Endothelial cell of umbilical vein (primary cell): ENCODE data around the gene UGT2B7. TPM values are rescaled to one million over a fixed set of nuclear protein-coding genes. Genes with fewer than 3 reads are reported as not detected.

Experiments used
- BruUV-seq: library from RNA; stranded (reverse); fragments of 400-500 nt; replicated peaks from 2 replicates; lab custom pipeline; 2021; lab: Mats Ljungman, UMichigan
- CTCF ChIA-PET: fragments of 300-600, 350-600 bp; sonication (Branson Sonifier 250); formaldehyde crosslinking; loops from one replicate; lab custom pipeline; 2021; ENCODE audit warnings: antibody characterized with exemption, inconsistent platforms; lab: Charles Lee
- POLR2A ChIA-PET: fragments of 300-600, 350-600 bp; sonication (Branson Sonifier 250); formaldehyde crosslinking; loops from one replicate; lab custom pipeline; 2021; ENCODE audit warnings: antibody characterized with exemption, inconsistent platforms; lab: Charles Lee
- DNase-seq: peaks from one replicate; pipeline ENCODE4 v3.0.0-alpha.2; 2011; ENCODE audit warnings: low read depth, low spot score
- FAIRE-seq: peaks from 2 replicates; lab custom pipeline; 2011; peaks lifted over from hg19 to GRCh38; lab: Jason Lieb, UNC
- H2AFZ ChIP-seq: 2 replicates; pipeline ENCODE4 v1.6.0; 2012; ENCODE audit warnings: low read depth, low read length, control low read depth, inconsistent platforms
- H3K27ac ChIP-seq: 2 replicates; pipeline ENCODE4 v1.5.1; 2011; ENCODE audit warnings: low read depth, mild to moderate bottlenecking, control low read depth, low read length, moderate library complexity; ENCODE audit not compliant: insufficient read depth
- H3K27me3 ChIP-seq, 2 experiments: 2 replicates each; pipeline versions ENCODE4 v1.6.0 to v1.6.1; 2011; ENCODE audit warnings: low read length in 2 of 2, mixed read lengths in 1 of 2; ENCODE audit not compliant: control insufficient read depth in 2 of 2, insufficient read depth in 2 of 2
- H3K36me3 ChIP-seq, 2 experiments: 2 replicates in 1 of 2; 3 replicates in 1 of 2; pipeline ENCODE4 v1.5.1; 2011; ENCODE audit warnings: low read length in 2 of 2, mild to moderate bottlenecking in 1 of 2, moderate library complexity in 1 of 2; ENCODE audit not compliant: control insufficient read depth in 2 of 2, insufficient read depth in 2 of 2; ENCODE audit errors: extremely low read depth in 1 of 2
- H3K4me1 ChIP-seq: 3 replicates; pipeline ENCODE4 v1.5.1; 2011; ENCODE audit warnings: mild to moderate bottlenecking, low read length; ENCODE audit not compliant: control insufficient read depth, insufficient read depth; ENCODE audit errors: extremely low read depth
- H3K4me2 ChIP-seq: 2 replicates; pipeline ENCODE4 v1.6.1; 2011; ENCODE audit warnings: low read length, control low read depth, mixed read lengths; ENCODE audit not compliant: insufficient read depth
- H3K4me3 ChIP-seq, 3 experiments: fragments of 200-600 bp in 1 of 3; sonication (generic), shearing (Covaris generic) in 1 of 3; replicated peaks in 1 of 3; 2 replicates each; pipeline ENCODE4 v1.5.1; 2011 to 2016; ENCODE audit warnings: control low read depth in 3 of 3, low read length in 3 of 3, mild to moderate bottlenecking in 2 of 3, inconsistent platforms in 1 of 3, low read depth in 1 of 3, moderate library complexity in 1 of 3; ENCODE audit not compliant: insufficient read depth in 1 of 3
- H3K79me2 ChIP-seq: 2 replicates; pipeline ENCODE4 v1.6.0; 2012; ENCODE audit warnings: low read length, inconsistent platforms; ENCODE audit not compliant: control insufficient read depth, insufficient read depth
- H3K9ac ChIP-seq: replicated peaks from 2 replicates; pipeline ENCODE3; 2011; ENCODE audit warnings: low read length, control low read depth; ENCODE audit not compliant: insufficient read depth; ENCODE audit errors: extremely low read depth
- H3K9me1 ChIP-seq: replicated peaks from 3 replicates; pipeline ENCODE4 v1.6.0; 2011; ENCODE audit warnings: mild to moderate bottlenecking, low read length; ENCODE audit not compliant: control insufficient read depth, insufficient read depth; ENCODE audit errors: extremely low read depth
- H3K9me3 ChIP-seq: replicated peaks from 2 replicates; pipeline ENCODE4 v1.5.1; 2012; ENCODE audit warnings: low read length, inconsistent platforms; ENCODE audit not compliant: control insufficient read depth, insufficient read depth
- H4K20me1 ChIP-seq: replicated peaks from 2 replicates; pipeline ENCODE3; 2011; ENCODE audit warnings: mild to moderate bottlenecking, low read length; ENCODE audit not compliant: control insufficient read depth, insufficient read depth; ENCODE audit errors: extremely low read depth
- EZH2 ChIP-seq: IDR thresholded peaks from 2 replicates; pipeline ENCODE4 v1.6.1; 2012; ENCODE audit warnings: borderline replicate concordance, low read depth, mild to moderate bottlenecking, moderate library complexity, low read length, inconsistent platforms; ENCODE audit not compliant: severe bottlenecking
- FOS ChIP-seq: IDR thresholded peaks from 2 replicates; pipeline ENCODE4 v1.6.1; 2011; ENCODE audit warnings: mild to moderate bottlenecking, low read length, moderate library complexity, borderline replicate concordance; ENCODE audit not compliant: insufficient read depth
- GATA2 ChIP-seq: IDR thresholded peaks from 2 replicates; pipeline ENCODE4 v1.7.0; 2011; ENCODE audit warnings: low read depth, mild to moderate bottlenecking, moderate library complexity, mixed read lengths, low read length; ENCODE audit not compliant: insufficient read length, insufficient read depth
- JUN ChIP-seq: IDR thresholded peaks from 2 replicates; pipeline ENCODE4 v1.6.1; 2011; ENCODE audit warnings: borderline replicate concordance, low read depth; ENCODE audit not compliant: insufficient read length, insufficient read depth
- MYC ChIP-seq: IDR thresholded peaks from one replicate; pipeline ENCODE4 v1.6.1; 2011; ENCODE audit warnings: mild to moderate bottlenecking, low read depth, low read length
- POLR2A ChIP-seq: IDR thresholded peaks from 2 replicates; pipeline ENCODE4 v1.6.1; 2012; ENCODE audit warnings: low read depth, mild to moderate bottlenecking, control low read depth, low read length
- POLR2AphosphoS5 ChIP-seq: IDR thresholded peaks from 2 replicates; pipeline ENCODE4 v1.6.1; 2012; ENCODE audit warnings: low read depth, mild to moderate bottlenecking, control low read depth, low read length, moderate library complexity; ENCODE audit not compliant: insufficient read depth
- dilution Hi-C: fragments of 300-500 bp; cut with MboI; formaldehyde crosslinking; loops from one replicate; pipeline ENCODE4 v1.15.0; 2019; ENCODE audit warnings: low sequenced_read_pairs; ENCODE audit not compliant: extremely low pct_ligation_motif_present
- intact Hi-C: fragments of 100-400 bp; cut with micrococcal nuclease; formaldehyde crosslinking; loops from one replicate; pipeline ENCODE4 v1.10.0; 2022
- polyA plus RNA-seq, 4 experiments: library from polyadenylated mRNA; depleted of rRNA in 3 of 4; stranded (reverse) in 3 of 4; unstranded in 1 of 4; fragments of >200 nt; gene quantifications; 2 replicates each; pipeline versions ENCODE4 v1.2.1 to v1.2.3, GENCODE V29; 2011 to 2012; ENCODE audit warnings: missing spikeins in 1 of 4
- total RNA-seq: library from RNA; stranded (reverse); gene quantifications from 2 replicates; pipeline ENCODE4 v1.2.3, GENCODE V29; 2021
- TF ChIP-seq, protein P1 (sequence below): IDR thresholded peaks from 2 replicates; pipeline ENCODE4 v1.6.1; 2011; ENCODE audit not compliant: insufficient read depth, insufficient read length
- TF ChIP-seq, protein P2 (sequence below), 2 donors: IDR thresholded peaks; 1 replicate in 1 of 2; 2 replicates in 1 of 2; pipeline ENCODE4 v1.5.1; 2011; ENCODE audit warnings: low read length in 2 of 2, mild to moderate bottlenecking in 2 of 2, moderate library complexity in 2 of 2, control low read depth in 1 of 2, inconsistent platforms in 1 of 2, low read depth in 1 of 2; ENCODE audit not compliant: insufficient read depth in 1 of 2; ENCODE audit errors: extremely low read depth in 1 of 2

Gene UGT2B7
- total and polyA plus RNA-seq, 2 donors (not counting 3 experiments of a cell fraction or from before 2014, with no cell fraction given) = not detected

DNA sequence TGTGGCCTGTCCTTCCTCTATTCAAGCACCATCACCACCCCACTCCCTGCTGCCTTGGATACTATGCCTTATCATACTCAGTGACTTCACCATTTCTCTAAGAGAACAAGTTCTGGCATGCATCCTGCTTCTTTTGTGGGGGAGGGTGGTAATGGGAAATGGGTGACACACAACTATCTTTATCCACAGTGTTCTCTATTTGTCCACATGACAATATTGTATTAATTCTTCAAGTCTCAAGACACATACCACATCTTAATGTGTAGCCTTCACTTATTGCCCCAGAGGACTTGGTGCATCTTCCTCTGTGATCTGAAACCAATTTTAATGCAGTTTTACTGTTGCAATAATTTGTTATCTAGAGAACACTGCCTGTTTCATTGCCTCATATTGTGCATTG lies 29.3 kb upstream of the UGT2B7 start:
- Histone ChIP-seq H3K9ac (no peak overlapping the region), H3K27ac (no peak overlapping the region), H3K79me2 (no peaks in the 10 kb centered on the region), H4K20me1 (no peaks in the 10 kb centered on the region), H3K9me3 (no peaks in the 10 kb centered on the region), H2AFZ (peak overlapping the region; percentile 41), H3K4me3 (no peak overlapping the region), H3K4me1 (no peaks in the 10 kb centered on the region), H3K36me3 (no peaks in the 10 kb centered on the region), H3K27me3 (no peaks in the 10 kb centered on the region), H3K4me2 (no peak overlapping the region), H3K9me1 (no peaks in the 10 kb centered on the region)
- FAIRE-seq (no peak), DNase-seq (peak; percentile 17)
- intact Hi-C loops (no loop called here), dilution Hi-C loops (no loop called here)
- ChIA-PET CTCF (no interaction called here), POLR2A (no interaction called here)
- no TSS peak for BruUV-seq
- TF ChIP-seq JUN (no peak), POLR2AphosphoS5 (no peak), FOS (peak; percentile 31)

DNA sequence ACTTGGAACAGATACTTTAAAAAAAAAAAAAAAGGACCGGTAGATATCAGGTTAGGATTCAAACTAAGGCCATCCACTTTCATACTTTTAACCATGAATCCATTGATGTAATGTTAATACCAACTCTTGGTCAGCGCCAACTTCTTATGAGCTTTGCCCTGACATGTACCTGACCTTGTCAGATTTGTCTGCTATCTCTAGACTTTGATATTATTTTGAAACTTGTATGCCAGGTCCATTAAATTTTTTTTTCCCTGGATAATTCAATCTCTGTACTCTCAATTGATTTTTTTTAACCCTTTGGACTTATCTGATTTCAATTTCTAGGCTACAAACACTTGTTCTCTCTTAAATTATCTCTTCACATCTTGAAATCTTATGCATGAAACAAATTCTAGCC lies 27.2 kb upstream of the UGT2B7 start:
- Histone ChIP-seq H3K79me2 (no peaks in the 10 kb centered on the region), H3K9me1 (no peaks in the 10 kb centered on the region), H4K20me1 (no peaks in the 10 kb centered on the region), H2AFZ (no peak overlapping the region), H3K4me1 (no peaks in the 10 kb centered on the region), H3K9ac (no peak overlapping the region), H3K9me3 (no peaks in the 10 kb centered on the region), H3K4me3 (no peak overlapping the region), H3K27ac (no peak overlapping the region), H3K27me3 (no peaks in the 10 kb centered on the region), H3K4me2 (no peak overlapping the region), H3K36me3 (no peaks in the 10 kb centered on the region)
- DNase-seq (no peak), FAIRE-seq (no peak)
- CTCF ChIA-PET = no interaction called here
- intact Hi-C loops (no loop called here), dilution Hi-C loops (no loop called here)
- TF ChIP-seq, protein P1, sequence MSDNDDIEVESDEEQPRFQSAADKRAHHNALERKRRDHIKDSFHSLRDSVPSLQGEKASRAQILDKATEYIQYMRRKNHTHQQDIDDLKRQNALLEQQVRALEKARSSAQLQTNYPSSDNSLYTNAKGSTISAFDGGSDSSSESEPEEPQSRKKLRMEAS = no peak
- no peak for TF ChIP-seq POLR2AphosphoS5
- TF ChIP-seq JUN = no peak
- TF ChIP-seq POLR2A = no peak
- TF ChIP-seq GATA2 = no peak
- TF ChIP-seq, protein P2, sequence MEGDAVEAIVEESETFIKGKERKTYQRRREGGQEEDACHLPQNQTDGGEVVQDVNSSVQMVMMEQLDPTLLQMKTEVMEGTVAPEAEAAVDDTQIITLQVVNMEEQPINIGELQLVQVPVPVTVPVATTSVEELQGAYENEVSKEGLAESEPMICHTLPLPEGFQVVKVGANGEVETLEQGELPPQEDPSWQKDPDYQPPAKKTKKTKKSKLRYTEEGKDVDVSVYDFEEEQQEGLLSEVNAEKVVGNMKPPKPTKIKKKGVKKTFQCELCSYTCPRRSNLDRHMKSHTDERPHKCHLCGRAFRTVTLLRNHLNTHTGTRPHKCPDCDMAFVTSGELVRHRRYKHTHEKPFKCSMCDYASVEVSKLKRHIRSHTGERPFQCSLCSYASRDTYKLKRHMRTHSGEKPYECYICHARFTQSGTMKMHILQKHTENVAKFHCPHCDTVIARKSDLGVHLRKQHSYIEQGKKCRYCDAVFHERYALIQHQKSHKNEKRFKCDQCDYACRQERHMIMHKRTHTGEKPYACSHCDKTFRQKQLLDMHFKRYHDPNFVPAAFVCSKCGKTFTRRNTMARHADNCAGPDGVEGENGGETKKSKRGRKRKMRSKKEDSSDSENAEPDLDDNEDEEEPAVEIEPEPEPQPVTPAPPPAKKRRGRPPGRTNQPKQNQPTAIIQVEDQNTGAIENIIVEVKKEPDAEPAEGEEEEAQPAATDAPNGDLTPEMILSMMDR (IDR thresholded peaks at IDR 0.05; ENCODE audit: extremely low read depth in 1 of 2, insufficient read depth in 1 of 2, low read depth in 1 of 2, low read length in 2 of 2) = no peak
- no peak for TF ChIP-seq FOS
- TF ChIP-seq MYC = no peak
- no peak for TF ChIP-seq EZH2
- POLR2A ChIA-PET = no interaction called here
- no TSS peak for BruUV-seq
